Endothelial cell (in vitro differentiated cells): ENCODE results near the gene OR4E2. TPM values are rescaled to one million over a fixed set of nuclear protein-coding genes. Genes with fewer than 3 reads are reported as not detected.

Experiments used
- DNase-seq: peaks from one replicate; pipeline ENCODE4 v3.0.0; 2021; ENCODE audit warnings: low spot score
- H3K27ac Mint-ChIP-seq: one replicate; pipeline ENCODE4 v1.8.0; 2021; ENCODE audit warnings: mixed read lengths, inconsistent platforms; ENCODE audit not compliant: unreplicated experiment
- H3K27me3 Mint-ChIP-seq: one replicate; pipeline ENCODE4 v1.8.0; 2021; ENCODE audit warnings: mild to moderate bottlenecking, moderate library complexity, mixed read lengths, inconsistent platforms; ENCODE audit not compliant: unreplicated experiment
- H3K36me3 Mint-ChIP-seq: one replicate; pipeline ENCODE4 v1.8.0; 2021; ENCODE audit warnings: mild to moderate bottlenecking, low read depth, mixed read lengths, inconsistent platforms; ENCODE audit not compliant: unreplicated experiment
- H3K4me1 Mint-ChIP-seq: one replicate; pipeline ENCODE4 v1.8.0; 2021; ENCODE audit warnings: mild to moderate bottlenecking, mixed read lengths, inconsistent platforms; ENCODE audit not compliant: unreplicated experiment
- H3K4me3 Mint-ChIP-seq: one replicate; pipeline ENCODE4 v1.8.0; 2021; ENCODE audit warnings: mild to moderate bottlenecking, mixed read lengths, inconsistent platforms; ENCODE audit not compliant: unreplicated experiment
- H3K9me3 Mint-ChIP-seq: one replicate; pipeline ENCODE4 v1.8.0; 2021; ENCODE audit warnings: mixed read lengths, inconsistent platforms; ENCODE audit not compliant: unreplicated experiment
- CTCF ChIP-seq: fragments of 200-600 bp; sonication (generic); IDR thresholded peaks from one replicate; pipeline ENCODE4 v1.5.0; 2021; ENCODE audit warnings: antibody characterized with exemption; ENCODE audit not compliant: unreplicated experiment
- total RNA-seq: library from RNA; stranded (reverse); fragmentation: NEBNext Ultra II Directional; extraction: Animal tissue kit (Norgen Biotek cat#: 25700); gene quantifications from one replicate; pipeline ENCODE4 v1.2.1, GENCODE V29; 2021; ENCODE audit not compliant: unreplicated experiment

OR4E2 gene
- total RNA-seq, 1 donor from 2014 or later = not detected

GRCh38 chr14:21671371-21671770, 17.7 kb downstream of the OR4E2 start:
- no peaks in the 10 kb centered on the region for H3K27me3 Mint-ChIP-seq
- no peak for TF ChIP-seq CTCF
- no peaks in the 10 kb centered on the region for H3K4me1 Mint-ChIP-seq
- no peaks in the 10 kb centered on the region for H3K9me3 Mint-ChIP-seq
- H3K36me3 Mint-ChIP-seq = no peaks in the 10 kb centered on the region
- H3K27ac Mint-ChIP-seq = peak overlapping the region; percentile 30
- H3K4me3 Mint-ChIP-seq = no peak overlapping the region
- no peak for DNase-seq

GRCh38 chr14:21672116-21672515, 18.5 kb downstream of the OR4E2 start:
- H3K9me3 Mint-ChIP-seq = no peaks in the 10 kb centered on the region
- H3K4me3 Mint-ChIP-seq = no peak overlapping the region
- H3K27me3 Mint-ChIP-seq = no peaks in the 10 kb centered on the region
- H3K36me3 Mint-ChIP-seq = no peaks in the 10 kb centered on the region
- TF ChIP-seq CTCF = no peak
- DNase-seq = no peak
- H3K4me1 Mint-ChIP-seq = no peaks in the 10 kb centered on the region
- no peak overlapping the region for H3K27ac Mint-ChIP-seq

GRCh38 chr14:21673718-21674117, 20.1 kb downstream of the OR4E2 start, which contains the start of gene OR4E1:
OR4E1 (minus strand) TSS chr14:21673818; CDS start chr14:21670935, 2,883 bp downstream.
- H3K36me3 Mint-ChIP-seq = no peaks in the 10 kb centered on the region
- TF ChIP-seq CTCF = no peak
- no peaks in the 10 kb centered on the region for H3K9me3 Mint-ChIP-seq
- DNase-seq = no peak
- no peaks in the 10 kb centered on the region for H3K4me1 Mint-ChIP-seq
- H3K27ac Mint-ChIP-seq = no peak within 1 kb of the TSS
- H3K4me3 Mint-ChIP-seq = no peak within 1 kb of the TSS
- no peaks in the 10 kb centered on the region for H3K27me3 Mint-ChIP-seq

GRCh38 chr14:21675566-21675965, 21.9 kb downstream of the OR4E2 start:
- H3K27ac Mint-ChIP-seq = no peak overlapping the region
- no peaks in the 10 kb centered on the region for H3K9me3 Mint-ChIP-seq
- no peaks in the 10 kb centered on the region for H3K4me1 Mint-ChIP-seq
- H3K36me3 Mint-ChIP-seq = no peaks in the 10 kb centered on the region
- DNase-seq = no peak
- TF ChIP-seq CTCF = no peak
- no peaks in the 10 kb centered on the region for H3K27me3 Mint-ChIP-seq
- H3K4me3 Mint-ChIP-seq = no peak overlapping the region

GRCh38 chr14:21680072-21680471, 26.4 kb downstream of the OR4E2 start:
- DNase-seq = no peak
- Mint-ChIP-seq H3K36me3 (no peaks in the 10 kb centered on the region), H3K4me3 (no peak overlapping the region), H3K9me3 (no peaks in the 10 kb centered on the region), H3K27me3 (no peaks in the 10 kb centered on the region), H3K4me1 (no peaks in the 10 kb centered on the region), H3K27ac (no peak overlapping the region)
- TF ChIP-seq CTCF = no peak
